Suprapubic skin (tissue), 4 donors: ENCODE results near the gene TMEM127. TPM values are rescaled to one million over a fixed set of nuclear protein-coding genes. Genes with fewer than 3 reads are reported as not detected.

Experiments
- DNase-seq, 2 donors: peaks; one replicate each; pipeline ENCODE4 v3.0.0-alpha.2; 2019; ENCODE audit warnings: low spot score in 2 of 2
- H3K27ac ChIP-seq: fragments of 200-600 bp; sonication (generic); one replicate; pipeline ENCODE4 v1.5.1; 2019
- H3K27me3 ChIP-seq: fragments of 200-600 bp; sonication (generic); one replicate; pipeline ENCODE4 v1.5.1; 2019
- H3K36me3 ChIP-seq: fragments of 200-600 bp; sonication (generic); one replicate; pipeline ENCODE4 v1.5.1; 2019
- H3K4me1 ChIP-seq: fragments of 200-600 bp; sonication (generic); one replicate; pipeline ENCODE4 v1.5.1; 2019
- H3K4me3 ChIP-seq: fragments of 200-600 bp; sonication (generic); one replicate; pipeline ENCODE4 v1.5.1; 2019; ENCODE audit warnings: mild to moderate bottlenecking
- H3K9me3 ChIP-seq: fragments of 200-600 bp; sonication (generic); one replicate; pipeline ENCODE4 v1.5.1; 2019
- CTCF ChIP-seq, 2 donors: fragments of 200-600 bp in 1 of 2; fragments of 450-650 bp in 1 of 2; sonication (generic) in 1 of 2; IDR thresholded peaks; one replicate each; pipeline ENCODE4 v1.5.1; 2016 to 2019; ENCODE audit warnings: antibody characterized with exemption in 2 of 2, mild to moderate bottlenecking in 1 of 2, moderate library complexity in 1 of 2
- EP300 ChIP-seq: sonication (generic); formaldehyde crosslinking; IDR thresholded peaks from one replicate; pipeline ENCODE4 v1.6.1; 2017; ENCODE audit warnings: antibody characterized with exemption
- POLR2A ChIP-seq, 2 donors: fragments of 450-650 bp; IDR thresholded peaks; one replicate each; pipeline ENCODE4 v1.6.1; 2017; ENCODE audit warnings: antibody characterized with exemption in 2 of 2, mild to moderate bottlenecking in 2 of 2, moderate library complexity in 2 of 2
- POLR2AphosphoS5 ChIP-seq, 3 donors: sonication (generic); formaldehyde crosslinking; IDR thresholded peaks; one replicate each; pipeline ENCODE4 v1.6.1; 2017; ENCODE audit warnings: antibody characterized with exemption in 3 of 3
- WGBS: methylation state at CpG from one replicate; pipeline ENCODE4 v1.1.5; 2018; 5-methylcytosine and 5-hydroxymethylcytosine counted together
- total RNA-seq, 4 donors: library from RNA; depleted of rRNA; stranded (reverse); fragments of >200 nt; gene quantifications; one replicate each; pipeline ENCODE4 v1.1.0, GENCODE V29; 2016

Gene TMEM127
- total RNA-seq, 4 donors from 2014 or later, result 39.3 to 66.5 (median 53.9) TPM

- H3K4me1 ChIP-seq, result peaks cover 84% of the 10 kb centered on the region
- TF ChIP-seq POLR2A (IDR thresholded peaks at IDR 0.05) (no peak), EP300 (no peak), POLR2AphosphoS5 (IDR thresholded peaks at IDR 0.05) (no peak), CTCF (IDR thresholded peaks at IDR 0.05) (no peak)
Measured at GRCh38 chr2:96262306-96262705, 3.5 kb downstream of the TMEM127 start.

GRCh38 chr2:96261328-96262003, 4.3 kb downstream of the TMEM127 start:
- 87% methylated on average over 6 of the region's 6 CpGs for WGBS
- H3K9me3 ChIP-seq, result no peaks in the 10 kb centered on the region
- H3K4me1 ChIP-seq, result peaks cover 79% of the 10 kb centered on the region
- no peaks in the 10 kb centered on the region for H3K36me3 ChIP-seq
- TF ChIP-seq EP300 (no peak), POLR2A (IDR thresholded peaks at IDR 0.05) (no peak), CTCF (IDR thresholded peaks at IDR 0.05) (no peak), POLR2AphosphoS5 (IDR thresholded peaks at IDR 0.05) (no peak)
- no peak overlapping the region for H3K4me3 ChIP-seq
- no peaks in the 10 kb centered on the region for H3K27me3 ChIP-seq
- peak overlapping the region; percentile 82 for H3K27ac ChIP-seq
- DNase-seq, result no peak

More at GRCh38 chr2:96262306-96262705, 3.5 kb downstream of the TMEM127 start:
- no peaks in the 10 kb centered on the region for H3K36me3 ChIP-seq
- no peaks in the 10 kb centered on the region for H3K27me3 ChIP-seq
- no peak overlapping the region for H3K27ac ChIP-seq
- no peaks in the 10 kb centered on the region for H3K9me3 ChIP-seq
- H3K4me3 ChIP-seq, result no peak overlapping the region
- no peak for DNase-seq
- 50% methylated on average over 2 of the region's 2 CpGs for WGBS

- Histone ChIP-seq H3K36me3 (peaks cover 8% of the 10 kb centered on the region), H3K27me3 (no peaks in the 10 kb centered on the region), H3K4me1 (peaks cover 79% of the 10 kb centered on the region), H3K4me3 (no peak overlapping the region), H3K27ac (peak overlapping the region; percentile 82), H3K9me3 (no peaks in the 10 kb centered on the region)
- peak in 1 of 2 donors; percentile 76 for DNase-seq
- WGBS, result 36% methylated on average over 8 of the region's 10 CpGs
- TF ChIP-seq POLR2AphosphoS5 (IDR thresholded peaks at IDR 0.05), result no peak
- peak in 1 of 2 donors; percentile 27 for TF ChIP-seq CTCF (IDR thresholded peaks at IDR 0.05)
Measured at GRCh38 chr2:96260387-96261260, 5.2 kb downstream of the TMEM127 start.

- Histone ChIP-seq H3K4me3 (no peak overlapping the region), H3K9me3 (no peaks in the 10 kb centered on the region), H3K27ac (peak overlapping the region; percentile 82), H3K27me3 (no peaks in the 10 kb centered on the region), H3K4me1 (peaks cover 76% of the 10 kb centered on the region), H3K36me3 (peaks cover 14% of the 10 kb centered on the region)
- WGBS, result 73% methylated on average over 5 of the region's 5 CpGs
- TF ChIP-seq EP300 (no peak), POLR2A (IDR thresholded peaks at IDR 0.05) (no peak), CTCF (IDR thresholded peaks at IDR 0.05) (no peak), POLR2AphosphoS5 (IDR thresholded peaks at IDR 0.05) (no peak)
- DNase-seq, result no peak
Measured at GRCh38 chr2:96259497-96259921, 6.3 kb downstream of the TMEM127 start.
